Measurements from ENCODE around the gene NELFE.
"Not testable (repeated sequence)": the region's sequence is repeated elsewhere in the genome, so short reads cannot be mapped to it uniquely, and the experiment has no call there.

Gene NELFE

DNA sequence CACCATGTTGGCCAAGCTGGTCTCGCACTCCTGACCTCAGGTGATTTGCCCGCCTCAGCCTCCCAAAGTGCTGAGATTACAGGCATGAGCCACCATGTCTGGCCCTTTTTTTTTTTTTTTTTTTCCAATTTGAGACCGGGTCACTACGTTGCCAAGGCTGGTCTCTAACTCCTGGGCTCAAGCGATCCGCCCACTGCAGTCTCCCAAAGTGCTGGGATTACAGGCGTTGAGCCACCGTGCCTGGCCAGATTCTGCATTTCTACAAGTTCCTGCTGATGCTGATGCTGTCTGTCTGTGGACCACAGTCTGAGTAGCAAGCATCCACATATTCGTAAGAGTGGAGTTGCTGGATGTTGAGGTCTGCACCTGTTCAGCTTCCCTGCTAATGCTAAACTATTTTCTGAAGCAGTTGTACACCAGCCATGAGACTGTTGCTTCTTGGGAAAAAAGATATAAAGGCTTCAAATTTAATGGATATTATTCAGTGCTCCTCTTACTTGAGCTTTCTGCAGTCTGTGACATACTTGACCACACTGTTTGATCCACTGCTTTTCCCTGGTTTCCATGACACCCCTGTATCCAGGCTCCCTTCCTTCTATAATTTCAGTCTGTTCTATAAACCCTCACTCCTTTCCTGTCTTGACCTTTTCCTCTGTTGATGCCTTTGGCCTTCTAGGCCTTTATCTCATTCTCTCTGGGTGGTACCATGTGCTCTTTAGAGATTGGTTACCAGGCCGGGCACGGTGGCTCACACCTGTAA is 46.8 kb downstream of the NELFE start:
- no peak for DNase-seq

DNA sequence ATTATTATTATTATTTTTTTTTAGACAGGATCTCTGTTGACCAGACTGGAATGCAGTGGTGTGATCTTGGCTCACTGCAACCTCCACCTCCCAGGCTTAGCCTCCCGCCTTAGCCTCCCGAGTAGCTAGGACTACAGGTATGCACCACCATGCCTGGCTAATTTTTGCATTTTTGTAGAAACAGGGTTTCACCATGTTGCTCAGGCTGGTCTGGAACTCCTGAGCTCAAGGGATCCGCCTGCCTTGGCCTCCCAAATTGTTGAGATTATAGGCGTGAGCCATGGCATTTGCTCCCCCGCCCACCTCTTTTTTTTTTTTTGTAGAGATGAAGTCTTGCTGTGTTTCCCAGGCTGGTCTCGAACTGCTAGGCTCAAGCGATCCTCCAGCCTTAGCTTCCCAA is 49.5 kb downstream of the NELFE start:
- DNase-seq, result not testable (repeated sequence)

DNA sequence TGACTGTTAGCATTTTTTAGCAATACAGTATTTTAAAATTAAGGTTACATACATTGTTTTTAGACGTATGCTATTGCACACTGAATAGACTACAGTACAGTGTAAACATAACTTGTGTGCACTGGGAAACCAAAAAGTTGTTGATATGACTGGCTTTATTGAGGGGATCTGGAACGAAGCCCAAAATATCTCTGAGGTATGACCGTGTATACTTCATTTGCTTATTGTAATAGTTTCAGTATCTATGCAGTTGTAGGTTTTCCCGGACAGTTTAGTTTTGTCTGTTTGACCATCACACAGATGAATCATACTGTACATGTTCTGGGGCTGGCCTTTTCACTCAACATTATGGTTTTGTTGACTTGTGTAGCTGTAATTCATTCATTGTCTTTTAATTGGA is 50.0 kb downstream of the NELFE start:
- no peak for DNase-seq

DNA sequence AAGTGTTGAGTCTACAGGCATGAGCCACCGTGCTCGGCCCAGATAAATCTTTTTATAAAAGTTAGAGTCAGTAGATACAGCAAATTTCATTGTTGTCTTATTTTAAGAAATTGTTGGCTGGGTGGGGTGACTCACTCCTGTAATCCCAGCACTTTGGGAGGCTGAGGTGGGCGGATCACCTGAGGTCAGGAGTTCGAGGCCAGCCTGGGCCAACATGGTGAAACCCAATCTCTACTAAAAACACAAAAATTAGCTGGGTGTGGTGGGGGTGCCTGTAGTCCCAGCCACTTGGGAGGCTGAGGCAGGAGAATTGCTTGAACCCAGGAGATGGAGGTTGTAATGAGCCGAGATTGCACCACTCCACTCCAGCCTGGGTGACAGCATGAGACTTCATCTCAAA is 50.5 kb downstream of the NELFE start:
- DNase-seq, result not testable (repeated sequence)

DNA sequence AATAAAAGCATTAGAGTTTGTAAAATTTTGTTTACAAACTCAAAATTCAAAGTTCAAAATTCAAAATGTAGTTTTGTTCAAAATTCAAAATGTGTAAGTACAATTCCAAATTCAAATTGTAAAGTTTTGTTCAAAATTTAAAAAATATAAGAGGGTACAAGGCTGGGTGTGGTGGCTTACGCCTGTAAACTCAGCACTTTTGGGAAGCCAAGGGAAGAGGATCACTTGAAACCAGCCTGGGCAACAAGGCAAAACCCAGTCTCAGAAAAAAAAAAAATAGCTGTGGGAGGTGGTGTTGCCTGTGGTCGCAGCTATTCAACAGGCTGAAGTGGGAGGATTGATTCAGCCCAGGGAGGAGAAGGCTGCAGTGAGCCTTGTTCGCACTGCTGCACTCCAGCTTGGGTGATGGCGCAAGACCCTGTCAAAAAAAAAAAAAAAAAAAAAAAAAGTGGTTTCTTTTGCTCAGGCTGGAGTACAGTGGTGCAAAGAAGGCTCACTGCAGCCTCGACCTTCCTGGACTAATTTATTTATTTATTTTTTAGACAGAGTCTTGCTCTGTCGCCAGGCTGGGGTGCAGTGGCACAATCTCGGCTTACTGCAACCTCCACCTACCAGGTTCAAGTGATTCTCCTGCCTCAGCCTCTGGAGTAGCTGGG is 51.5 kb downstream of the NELFE start:
- no peak for DNase-seq

DNA sequence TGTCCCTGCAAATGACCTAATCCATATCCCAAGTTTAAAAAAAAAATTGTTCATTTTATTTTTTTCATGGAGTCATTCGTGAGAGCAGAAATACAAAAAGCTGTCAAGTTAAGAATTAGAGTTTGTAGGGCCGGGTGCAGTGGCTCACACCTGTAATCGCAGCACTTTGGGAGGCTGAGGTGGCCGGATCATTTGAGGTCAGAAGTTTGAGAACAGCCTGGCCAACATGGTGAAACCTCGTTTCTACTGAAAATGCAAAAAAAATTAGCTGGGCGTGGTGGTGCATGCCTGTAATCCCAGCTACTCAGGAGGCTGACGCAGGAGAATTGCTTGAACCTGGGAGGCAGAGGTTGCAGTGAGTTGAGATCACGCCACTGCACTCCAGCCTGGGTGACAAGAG is 52.0 kb downstream of the NELFE start:
- not testable (repeated sequence) for DNase-seq

DNA sequence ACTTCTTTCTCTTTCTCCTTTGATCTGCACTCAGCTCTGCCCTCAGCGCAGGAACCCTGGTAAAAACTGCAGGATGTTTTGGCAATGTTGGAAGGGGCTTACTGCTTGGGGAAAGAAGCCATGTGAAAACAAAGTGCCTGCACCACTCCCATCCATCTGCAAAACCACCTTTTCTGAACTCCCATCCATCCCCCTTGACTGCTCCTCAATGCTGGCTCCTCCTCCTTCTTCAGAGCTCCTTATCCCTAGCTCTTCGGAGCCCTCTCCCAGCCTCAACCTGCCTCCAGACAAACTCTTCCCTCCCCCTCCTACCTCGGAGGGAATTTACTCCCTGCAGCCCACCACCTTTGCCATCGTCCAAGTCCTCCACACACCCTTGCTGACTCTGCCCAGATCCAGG is 52.6 kb downstream of the NELFE start:
- DNase-seq, result no peak

DNA sequence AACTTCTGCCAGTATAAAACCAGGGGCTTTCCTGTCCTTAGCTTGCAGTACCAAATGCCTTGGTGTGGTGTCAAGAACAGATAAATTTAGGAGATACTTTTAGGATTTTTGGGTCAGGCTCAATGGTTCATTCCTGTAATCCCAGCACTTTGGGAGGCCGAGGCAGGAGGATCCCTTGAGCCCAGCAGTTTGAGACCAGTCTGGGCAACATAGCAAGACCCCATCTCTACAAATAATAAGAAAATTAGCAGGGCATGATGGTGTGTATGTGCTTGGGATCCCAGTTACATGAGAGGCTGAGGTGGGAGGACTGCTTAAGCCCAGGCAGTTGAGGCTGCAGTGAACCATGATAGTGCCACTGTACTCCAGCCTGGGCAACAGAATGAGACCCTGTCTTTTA is 53.7 kb downstream of the NELFE start:
- DNase-seq, result no peak

DNA sequence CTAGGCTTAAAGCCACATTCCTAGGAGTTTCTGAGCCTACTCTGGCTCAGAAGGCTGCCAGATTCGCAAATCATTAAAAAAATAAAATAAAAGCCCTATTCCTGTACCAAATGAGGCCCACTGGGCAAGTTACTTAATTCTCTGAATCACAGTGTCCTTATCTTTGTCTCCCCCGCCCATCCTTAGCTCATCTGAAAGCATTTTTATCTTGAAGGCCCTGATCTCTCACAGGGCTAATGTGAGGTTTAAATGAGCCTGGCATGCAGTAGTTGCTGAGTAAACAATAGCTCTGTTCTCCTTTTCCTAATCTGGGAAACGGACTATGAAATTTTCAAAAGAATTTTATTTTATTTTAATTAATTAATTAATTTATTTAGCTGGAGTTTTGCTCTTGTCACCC is 54.8 kb downstream of the NELFE start:
- DNase-seq, result no peak

Data from NCI-H446 (cell line).